ENCODE data around the gene MDM2.
"Not testable (repeated sequence)": the region's sequence is repeated elsewhere in the genome, so short reads cannot be mapped to it uniquely, and the experiment has no call there.

The MDM2 gene

DNA sequence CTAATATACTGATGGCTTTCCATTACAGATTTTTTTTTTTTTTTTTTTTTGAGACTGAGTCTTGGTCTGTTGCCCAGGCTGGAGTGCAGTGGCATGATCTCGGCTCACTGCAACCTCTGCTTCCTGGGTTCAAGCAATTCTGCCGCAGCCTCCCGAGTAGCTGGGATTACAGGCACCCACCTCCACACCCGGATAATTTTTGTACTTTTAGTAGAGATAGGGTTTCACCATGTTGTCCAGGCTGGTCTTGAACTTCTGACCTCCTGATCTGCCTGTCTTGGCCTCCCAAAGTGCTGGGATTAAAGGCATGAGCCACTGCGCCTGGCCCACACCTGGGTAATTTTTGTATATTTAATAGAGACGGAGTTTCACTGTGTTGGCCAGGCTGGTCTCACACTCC lies 3.6 kb downstream of the MDM2 start:
- H3K27ac ChIP-seq (ENCODE audit: low read depth, low read length), result not testable (repeated sequence)

DNA sequence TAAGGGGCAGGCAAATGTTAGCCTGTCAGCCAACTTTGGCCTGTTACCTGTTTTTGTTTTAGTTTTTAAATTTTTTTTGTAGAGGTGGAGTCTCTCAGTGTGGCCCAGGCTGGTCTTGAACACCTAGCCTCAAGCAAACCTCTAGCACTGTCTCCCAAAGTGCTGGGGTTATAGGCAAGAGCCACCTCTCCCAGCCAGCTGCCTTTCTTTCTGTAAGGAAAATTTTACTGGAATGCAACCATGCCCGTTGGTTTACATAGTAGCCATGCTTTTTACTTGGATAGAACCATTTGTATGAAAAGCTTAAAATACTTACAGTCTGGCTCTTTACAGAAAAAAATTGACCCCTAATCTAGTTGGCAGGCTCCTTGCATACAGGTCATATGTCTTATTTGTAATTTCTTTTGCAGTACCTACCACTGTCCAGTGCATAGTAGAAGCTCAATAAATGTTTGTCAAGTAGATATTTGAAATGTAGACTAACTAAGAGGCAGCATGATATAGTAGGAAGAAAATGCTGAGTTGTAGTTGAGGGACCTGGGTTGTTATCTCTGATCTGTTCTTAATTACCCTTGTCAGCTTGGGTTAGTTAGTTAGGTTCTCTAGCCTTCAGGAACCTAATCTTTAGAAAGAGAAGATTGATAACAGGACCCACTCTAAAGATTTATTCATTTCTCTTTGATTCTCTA lies 4.7 kb downstream of the MDM2 start:
- H3K36me3 ChIP-seq (ENCODE audit: control insufficient read depth in 5 of 5, insufficient read depth in 5 of 5, low read length in 5 of 5), result peaks cover 13 to 38% (median 19%) of the 10 kb centered on the region in 5 donors
- no peak overlapping the region for H3K4me3 ChIP-seq (ENCODE audit: low read depth in 1 of 5, low read length in 5 of 5)
- H3K9me3 ChIP-seq (ENCODE audit: control insufficient read depth in 5 of 5, low read length in 5 of 5), result no peaks in the 10 kb centered on the region
- H3K4me1 ChIP-seq (ENCODE audit: control insufficient read depth in 5 of 5, insufficient read depth in 5 of 5, low read length in 5 of 5), result peaks cover 0 to 45% (median 26%) of the 10 kb centered on the region in 5 donors
- no peak overlapping the region for H3K9ac ChIP-seq (ENCODE audit: low read length in 5 of 5)
- H3K27ac ChIP-seq (ENCODE audit: low read depth, low read length), result peak overlapping the region; percentile 12
- no peaks in the 10 kb centered on the region for H3K27me3 ChIP-seq (ENCODE audit: control insufficient read depth in 5 of 5, insufficient read depth in 4 of 5, low read length in 5 of 5)

More for the DNA sequence above, 3.6 kb downstream of the MDM2 start:
- H3K4me3 ChIP-seq (ENCODE audit: low read depth in 1 of 5, low read length in 5 of 5); H3K9me3 ChIP-seq (ENCODE audit: control insufficient read depth in 5 of 5, low read length in 5 of 5); H3K9ac ChIP-seq (ENCODE audit: low read length in 5 of 5); H3K27me3 ChIP-seq (ENCODE audit: control insufficient read depth in 5 of 5, insufficient read depth in 4 of 5, low read length in 5 of 5): not testable (repeated sequence)
- H3K36me3 ChIP-seq (ENCODE audit: control insufficient read depth in 5 of 5, insufficient read depth in 5 of 5, low read length in 5 of 5), result peaks cover 11 to 31% (median 17%) of the 10 kb centered on the region in 5 donors
- H3K4me1 ChIP-seq (ENCODE audit: control insufficient read depth in 5 of 5, insufficient read depth in 5 of 5, low read length in 5 of 5), result peaks cover 0 to 48% (median 25%) of the 10 kb centered on the region in 5 donors

GRCh38 chr12:68813242-68813593 lies 5.2 kb downstream of the MDM2 start:
- peak overlapping the region; percentile 12 for H3K27ac ChIP-seq (ENCODE audit: low read depth, low read length)

GRCh38 chr12:68814490-68815231 lies 6.7 kb downstream of the MDM2 start:
- Histone ChIP-seq H3K4me3 (ENCODE audit: low read depth in 1 of 5, low read length in 5 of 5) (no peak overlapping the region), H3K27ac (ENCODE audit: low read depth, low read length) (no peak overlapping the region), H3K27me3 (ENCODE audit: control insufficient read depth in 5 of 5, insufficient read depth in 4 of 5, low read length in 5 of 5) (no peaks in the 10 kb centered on the region), H3K9ac (ENCODE audit: low read length in 5 of 5) (no peak overlapping the region), H3K4me1 (ENCODE audit: control insufficient read depth in 5 of 5, insufficient read depth in 5 of 5, low read length in 5 of 5) (peaks cover 0 to 37% (median 21%) of the 10 kb centered on the region in 5 donors), H3K36me3 (ENCODE audit: control insufficient read depth in 5 of 5, insufficient read depth in 5 of 5, low read length in 5 of 5) (peaks cover 17 to 48% (median 29%) of the 10 kb centered on the region in 5 donors), H3K9me3 (ENCODE audit: control insufficient read depth in 5 of 5, low read length in 5 of 5) (no peaks in the 10 kb centered on the region)

More at GRCh38 chr12:68813242-68813593, 5.2 kb downstream of the MDM2 start:
- Histone ChIP-seq H3K4me3 (ENCODE audit: low read depth in 1 of 5, low read length in 5 of 5) (no peak overlapping the region), H3K9ac (ENCODE audit: low read length in 5 of 5) (no peak overlapping the region), H3K36me3 (ENCODE audit: control insufficient read depth in 5 of 5, insufficient read depth in 5 of 5, low read length in 5 of 5) (peaks cover 13 to 42% (median 23%) of the 10 kb centered on the region in 5 donors), H3K4me1 (ENCODE audit: control insufficient read depth in 5 of 5, insufficient read depth in 5 of 5, low read length in 5 of 5) (peaks cover 0 to 43% (median 26%) of the 10 kb centered on the region in 5 donors), H3K27me3 (ENCODE audit: control insufficient read depth in 5 of 5, insufficient read depth in 4 of 5, low read length in 5 of 5) (no peaks in the 10 kb centered on the region), H3K9me3 (ENCODE audit: control insufficient read depth in 5 of 5, low read length in 5 of 5) (no peaks in the 10 kb centered on the region)

- Histone ChIP-seq H3K27ac (ENCODE audit: low read depth, low read length) (peak overlapping the region; percentile 44), H3K9me3 (ENCODE audit: control insufficient read depth in 5 of 5, low read length in 5 of 5) (no peaks in the 10 kb centered on the region), H3K4me1 (ENCODE audit: control insufficient read depth in 5 of 5, insufficient read depth in 5 of 5, low read length in 5 of 5) (peaks cover 0 to 40% (median 21%) of the 10 kb centered on the region in 5 donors), H3K9ac (ENCODE audit: low read length in 5 of 5) (no peak overlapping the region), H3K4me3 (ENCODE audit: low read depth in 1 of 5, low read length in 5 of 5) (no peak overlapping the region), H3K36me3 (ENCODE audit: control insufficient read depth in 5 of 5, insufficient read depth in 5 of 5, low read length in 5 of 5) (peaks cover 20 to 51% (median 31%) of the 10 kb centered on the region in 5 donors), H3K27me3 (ENCODE audit: control insufficient read depth in 5 of 5, insufficient read depth in 4 of 5, low read length in 5 of 5) (no peaks in the 10 kb centered on the region)
Observed at GRCh38 chr12:68815232-68815927, 7.4 kb downstream of the MDM2 start.

DNA sequence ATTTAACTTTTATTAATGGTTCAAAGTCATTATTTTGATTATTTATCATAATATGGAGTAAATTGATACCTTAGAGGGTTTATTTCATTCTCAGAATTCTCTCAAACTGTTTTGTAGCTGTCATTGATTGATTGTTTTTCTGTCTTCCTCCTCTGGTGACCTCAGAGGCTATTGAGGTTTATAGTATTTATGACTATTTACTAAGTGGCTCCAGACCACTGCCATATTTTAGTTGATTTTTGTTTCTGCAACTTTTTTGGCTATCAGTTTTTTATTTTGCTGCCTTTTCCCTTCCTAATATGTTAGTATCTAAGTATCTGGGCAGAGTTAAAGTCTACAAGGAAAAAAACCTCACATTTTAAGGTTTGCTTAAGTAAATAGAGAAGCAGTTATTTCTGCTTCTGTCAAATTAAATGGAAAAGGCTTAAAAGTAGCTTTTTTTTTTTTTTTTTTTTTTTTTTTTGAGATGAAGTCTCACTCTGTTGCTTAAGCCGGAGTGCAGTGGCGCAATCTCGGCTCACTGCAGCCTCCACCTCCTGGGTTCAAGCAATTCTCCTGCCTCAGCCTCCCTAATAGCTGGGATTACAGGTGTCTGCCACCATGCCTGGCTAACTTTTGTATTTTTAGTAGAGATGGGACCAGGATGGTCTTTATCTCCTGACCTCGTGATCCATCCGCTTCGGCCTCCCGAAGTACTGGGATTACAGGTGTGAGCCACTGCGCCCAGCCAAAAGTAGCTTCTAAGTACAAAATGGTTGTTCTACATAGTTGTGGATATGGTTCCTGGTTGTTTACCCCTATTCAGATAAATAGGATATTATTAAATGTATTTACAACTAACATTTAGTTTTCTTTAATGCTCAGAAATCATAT lies 8.2 kb downstream of the MDM2 start:
- Histone ChIP-seq H3K27me3 (ENCODE audit: control insufficient read depth in 5 of 5, insufficient read depth in 4 of 5, low read length in 5 of 5) (no peaks in the 10 kb centered on the region), H3K4me1 (ENCODE audit: control insufficient read depth in 5 of 5, insufficient read depth in 5 of 5, low read length in 5 of 5) (peaks cover 0 to 37% (median 21%) of the 10 kb centered on the region in 5 donors), H3K4me3 (ENCODE audit: low read depth in 1 of 5, low read length in 5 of 5) (no peak overlapping the region), H3K36me3 (ENCODE audit: control insufficient read depth in 5 of 5, insufficient read depth in 5 of 5, low read length in 5 of 5) (peaks cover 23 to 57% (median 37%) of the 10 kb centered on the region in 5 donors), H3K27ac (ENCODE audit: low read depth, low read length) (peak overlapping the region; percentile 44), H3K9ac (ENCODE audit: low read length in 5 of 5) (peak overlapping the region in 1 of 5 donors; percentile 6), H3K9me3 (ENCODE audit: control insufficient read depth in 5 of 5, low read length in 5 of 5) (no peaks in the 10 kb centered on the region)

GRCh38 chr12:68819481-68819880 lies 11.5 kb downstream of the MDM2 start:
- peaks cover 0 to 20% (median 12%) of the 10 kb centered on the region in 5 donors for H3K4me1 ChIP-seq (ENCODE audit: control insufficient read depth in 5 of 5, insufficient read depth in 5 of 5, low read length in 5 of 5)
- not testable (repeated sequence) for H3K9ac ChIP-seq (ENCODE audit: low read length in 5 of 5); H3K9me3 ChIP-seq (ENCODE audit: control insufficient read depth in 5 of 5, low read length in 5 of 5); H3K27ac ChIP-seq (ENCODE audit: low read depth, low read length); H3K27me3 ChIP-seq (ENCODE audit: control insufficient read depth in 5 of 5, insufficient read depth in 4 of 5, low read length in 5 of 5); H3K4me3 ChIP-seq (ENCODE audit: low read depth in 1 of 5, low read length in 5 of 5)
- peaks cover 36 to 64% (median 48%) of the 10 kb centered on the region in 5 donors for H3K36me3 ChIP-seq (ENCODE audit: control insufficient read depth in 5 of 5, insufficient read depth in 5 of 5, low read length in 5 of 5)

DNA sequence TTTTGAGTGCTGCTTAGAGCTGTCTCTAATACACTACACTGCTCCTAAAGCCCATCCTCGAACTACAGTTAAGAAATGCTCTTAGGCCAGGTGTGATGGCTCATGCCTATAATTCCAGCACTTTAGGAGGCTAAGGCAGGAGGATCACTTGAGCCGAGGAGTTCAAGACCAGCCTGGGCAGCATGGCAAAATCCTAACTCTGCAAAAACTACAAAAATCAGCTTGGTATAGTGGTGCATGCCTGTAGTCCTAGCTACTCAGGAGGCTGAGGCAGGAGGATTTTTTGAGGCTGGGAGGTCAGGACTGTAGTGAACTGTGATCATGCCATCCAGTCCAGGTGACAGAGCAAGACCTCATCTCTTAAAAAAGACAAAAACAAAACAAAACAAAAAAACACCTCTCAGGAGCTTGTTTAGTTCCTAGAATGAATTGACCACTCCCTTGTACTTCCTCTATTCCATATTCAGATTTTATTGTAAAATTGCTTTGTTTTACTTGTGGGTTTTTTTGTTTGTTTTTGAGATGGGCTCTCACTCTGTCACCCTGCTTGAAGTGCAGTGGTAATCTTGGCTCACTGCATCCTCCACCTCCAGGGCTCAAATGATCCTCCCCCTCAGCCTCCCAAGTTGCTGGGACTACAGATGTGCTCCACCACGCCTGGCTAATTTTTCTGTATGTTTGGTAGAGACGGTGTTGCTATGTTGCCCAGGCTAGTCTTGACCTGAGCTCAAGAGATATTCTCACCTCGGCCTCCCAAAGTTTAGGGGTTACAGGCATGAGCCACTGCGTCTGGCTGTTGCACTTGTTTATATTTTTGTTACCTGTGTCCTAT lies 13.6 kb downstream of the MDM2 start:
- Histone ChIP-seq H3K27me3 (ENCODE audit: control insufficient read depth in 5 of 5, insufficient read depth in 4 of 5, low read length in 5 of 5) (no peaks in the 10 kb centered on the region), H3K4me1 (ENCODE audit: control insufficient read depth in 5 of 5, insufficient read depth in 5 of 5, low read length in 5 of 5) (peaks cover 0 to 10% (median 0%) of the 10 kb centered on the region in 5 donors), H3K27ac (ENCODE audit: low read depth, low read length) (no peak overlapping the region), H3K9ac (ENCODE audit: low read length in 5 of 5) (no peak overlapping the region), H3K36me3 (ENCODE audit: control insufficient read depth in 5 of 5, insufficient read depth in 5 of 5, low read length in 5 of 5) (peaks cover 38 to 70% (median 55%) of the 10 kb centered on the region in 5 donors), H3K4me3 (ENCODE audit: low read depth in 1 of 5, low read length in 5 of 5) (no peak overlapping the region), H3K9me3 (ENCODE audit: control insufficient read depth in 5 of 5, low read length in 5 of 5) (no peaks in the 10 kb centered on the region)

- H3K9ac ChIP-seq (ENCODE audit: low read length in 5 of 5), result no peak overlapping the region
- no peak overlapping the region for H3K4me3 ChIP-seq (ENCODE audit: low read depth in 1 of 5, low read length in 5 of 5)
- H3K27me3 ChIP-seq (ENCODE audit: control insufficient read depth in 5 of 5, insufficient read depth in 4 of 5, low read length in 5 of 5), result no peaks in the 10 kb centered on the region
- peaks cover 0 to 3% (median 0%) of the 10 kb centered on the region in 5 donors for H3K4me1 ChIP-seq (ENCODE audit: control insufficient read depth in 5 of 5, insufficient read depth in 5 of 5, low read length in 5 of 5)
- H3K9me3 ChIP-seq (ENCODE audit: control insufficient read depth in 5 of 5, low read length in 5 of 5), result no peaks in the 10 kb centered on the region
- peaks cover 47 to 78% (median 56%) of the 10 kb centered on the region in 5 donors for H3K36me3 ChIP-seq (ENCODE audit: control insufficient read depth in 5 of 5, insufficient read depth in 5 of 5, low read length in 5 of 5)
- no peak overlapping the region for H3K27ac ChIP-seq (ENCODE audit: low read depth, low read length)
Observed at GRCh38 chr12:68823696-68824095, 15.7 kb downstream of the MDM2 start.

Measured in subcutaneous abdominal adipose tissue (tissue), 5 donors.